Epidermal melanocyte (primary cell): ENCODE data around the gene SH3D19.
"Not testable (repeated sequence)": the region's sequence is repeated elsewhere in the genome, so short reads cannot be mapped to it uniquely, and the experiment has no call there.

Source experiments
- DNase-seq: peaks from one replicate; pipeline ENCODE4 v3.0.0; 2011; ENCODE audit warnings: low spot score; ENCODE audit not compliant: insufficient read length

SH3D19 gene

DNA sequence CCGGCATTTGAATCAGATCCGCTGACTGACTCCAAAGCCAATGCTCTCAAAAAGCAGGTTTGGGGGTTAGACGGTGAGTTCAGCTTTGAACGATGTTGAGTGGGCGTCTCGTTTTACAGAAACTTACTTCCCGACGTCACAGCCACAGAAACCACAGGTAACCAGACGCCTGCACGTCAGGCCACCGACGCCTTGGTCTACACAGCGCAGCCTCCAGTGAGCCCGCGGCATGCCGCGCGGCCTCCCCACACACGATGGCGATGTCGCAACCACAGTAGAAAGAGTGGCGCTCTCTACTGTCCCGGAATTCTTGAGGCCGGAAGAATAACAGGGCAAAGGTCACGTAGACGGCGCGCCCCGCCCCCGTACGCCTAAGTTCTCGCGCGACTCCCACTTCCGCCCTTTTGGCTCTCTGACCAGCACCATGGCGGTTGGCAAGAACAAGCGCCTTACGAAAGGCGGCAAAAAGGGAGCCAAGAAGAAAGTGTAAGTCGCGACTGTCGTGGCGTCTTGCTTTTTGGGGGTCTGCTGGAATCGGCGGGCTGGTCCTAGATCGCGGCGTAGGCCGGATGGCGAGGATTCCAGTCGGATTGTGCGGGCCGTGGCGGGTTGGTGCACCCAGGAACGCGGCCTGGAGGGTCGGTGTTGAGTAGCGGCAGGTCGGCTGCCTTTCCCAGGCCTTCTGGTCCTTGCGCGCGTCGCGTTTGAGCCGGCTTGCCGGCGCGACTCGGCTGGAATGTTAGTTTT lies 226.0 kb downstream of the SH3D19 start, which contains the start of gene RPS3A:
TSS of gene RPS3A (plus strand) at position 400 of the 747 bp plus-strand sequence. CDS start at position 425, 25 bp downstream.
- DNase-seq, result peak; percentile 71

DNA sequence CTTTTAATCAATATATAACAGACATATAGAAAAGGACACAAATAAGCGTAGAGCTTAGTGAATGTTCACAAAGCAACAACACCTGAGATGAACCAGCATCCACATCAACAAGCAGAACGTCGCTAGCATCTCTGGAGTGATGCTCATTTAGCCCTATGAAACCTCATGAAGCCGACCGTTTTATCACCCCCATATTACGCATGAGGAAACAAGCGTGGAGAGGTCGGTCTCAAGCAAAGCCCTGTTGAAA lies 226.5 kb downstream of the SH3D19 start:
- no peak for DNase-seq

DNA sequence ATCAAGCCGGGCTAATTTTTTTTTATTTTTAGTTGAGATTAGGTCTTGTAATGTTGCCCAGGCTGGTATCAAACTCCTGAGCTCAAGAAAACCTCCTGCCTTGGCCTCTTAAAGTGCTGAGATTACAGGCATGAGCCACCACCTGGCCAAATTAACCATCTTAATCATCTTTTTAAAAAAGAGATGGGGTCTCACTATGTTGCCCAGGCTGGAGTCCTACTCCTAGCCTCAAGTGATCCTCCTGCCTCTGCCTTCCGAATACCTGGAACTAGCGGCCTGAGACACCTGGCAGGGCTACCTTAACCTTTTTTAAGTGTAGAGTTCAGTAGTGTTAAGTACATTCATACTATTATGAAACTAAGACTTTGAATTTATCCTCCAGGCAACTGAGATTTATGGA lies 227.6 kb downstream of the SH3D19 start:
- DNase-seq, result no peak

DNA sequence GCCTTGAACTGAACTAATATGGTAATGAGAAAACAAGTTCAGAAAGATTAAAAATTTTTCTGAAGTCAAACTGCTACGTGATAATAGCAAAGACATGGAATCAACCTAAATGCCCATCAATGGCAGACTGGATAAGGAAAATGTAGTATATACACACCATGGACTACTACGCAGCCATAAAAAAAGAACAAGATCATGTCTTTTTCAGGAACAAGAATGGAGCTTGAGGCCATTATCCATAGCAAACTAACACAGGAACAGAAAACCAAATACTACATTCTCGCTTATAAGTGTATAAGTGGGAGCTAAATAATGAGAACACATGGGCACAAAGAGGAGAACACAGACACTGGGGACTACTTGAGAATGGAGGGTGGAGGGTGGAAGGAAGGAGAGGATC lies 230.3 kb downstream of the SH3D19 start:
- DNase-seq, result no peak

DNA sequence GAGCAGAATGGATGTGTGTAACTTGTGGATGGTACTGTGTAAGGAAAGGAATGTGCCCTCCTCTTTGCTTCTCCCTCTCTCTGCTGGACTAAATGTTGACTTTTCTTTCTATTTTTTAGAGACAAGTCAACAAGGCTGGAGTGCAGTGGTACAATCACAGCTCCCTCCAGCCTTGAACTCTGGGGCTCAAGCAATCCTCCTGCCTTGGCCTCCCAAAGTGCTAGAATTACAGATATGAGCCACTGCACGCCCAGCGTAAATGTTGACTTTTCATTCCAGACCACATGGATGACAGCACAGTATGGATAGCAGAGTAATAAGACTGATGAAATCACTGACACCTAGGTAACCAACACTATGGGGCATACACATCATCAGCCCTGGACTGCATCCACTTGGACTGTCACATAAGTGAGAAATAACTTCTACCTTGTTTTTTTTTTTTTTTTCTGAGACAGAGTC lies 231.1 kb downstream of the SH3D19 start:
- no peak for DNase-seq

DNA sequence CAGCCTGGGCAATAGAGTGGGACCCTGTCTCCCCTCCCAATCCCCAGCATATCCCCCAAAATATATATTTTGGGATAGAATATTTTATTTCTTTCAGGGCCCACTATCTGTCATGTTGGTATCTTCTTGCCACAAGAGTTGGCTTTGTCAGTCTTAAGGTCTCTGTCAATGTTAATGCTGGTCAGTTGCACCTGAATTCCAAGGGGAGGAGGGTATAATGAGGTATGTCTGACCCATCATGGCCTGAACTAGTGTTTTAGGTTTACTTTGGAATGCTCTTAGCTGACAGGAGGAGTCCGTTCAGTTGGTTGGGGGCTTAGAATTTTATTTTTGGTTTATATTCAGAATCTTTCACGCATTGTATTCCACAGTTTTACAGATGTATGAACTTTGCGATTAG lies 232.2 kb downstream of the SH3D19 start:
- DNase-seq, result no peak

- DNase-seq, result no peak
Measured at GRCh38 chr4:151092488-151092887, 232.9 kb downstream of the SH3D19 start.

DNA sequence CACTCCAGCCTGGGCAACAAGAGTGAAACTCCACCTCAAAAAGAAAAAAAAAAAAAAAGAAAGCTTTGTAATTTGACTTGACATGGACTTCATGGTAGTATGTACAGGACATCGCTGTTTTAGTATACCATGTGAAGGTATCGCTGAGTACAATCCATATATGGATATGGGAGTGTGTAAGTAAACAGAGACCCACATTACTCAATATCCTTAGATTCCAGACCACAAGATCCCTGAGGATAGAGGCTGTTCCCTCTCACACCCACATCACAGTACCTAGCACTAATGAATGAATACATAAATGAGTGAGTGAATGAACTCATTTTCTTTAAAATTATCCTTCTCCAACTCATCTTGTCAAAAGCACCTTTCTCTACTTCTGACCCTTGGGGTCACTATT lies 234.4 kb downstream of the SH3D19 start:
- no peak for DNase-seq

- no peak for DNase-seq
Measured at GRCh38 chr4:151087467-151087866, 237.9 kb downstream of the SH3D19 start.

DNA sequence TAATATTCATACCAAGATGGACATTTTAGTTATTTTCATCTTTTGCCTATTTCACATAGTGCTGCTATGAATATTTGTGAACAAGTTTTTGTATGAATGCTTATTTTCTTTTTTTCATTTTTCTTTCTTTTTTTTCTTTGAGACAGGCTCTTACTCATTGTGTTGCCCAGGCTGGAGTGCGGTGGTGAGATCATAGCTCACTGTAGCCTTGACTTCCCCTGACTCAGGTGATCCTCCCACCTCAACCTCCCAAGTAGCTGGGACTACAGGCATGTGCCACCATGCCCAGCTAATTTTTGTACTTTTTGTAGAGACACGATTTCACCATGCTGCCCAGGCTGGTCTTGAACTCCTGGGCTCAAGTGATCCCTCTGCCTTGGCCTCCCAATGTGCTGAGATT lies 247.4 kb downstream of the SH3D19 start:
- DNase-seq, result not testable (repeated sequence)

DNA sequence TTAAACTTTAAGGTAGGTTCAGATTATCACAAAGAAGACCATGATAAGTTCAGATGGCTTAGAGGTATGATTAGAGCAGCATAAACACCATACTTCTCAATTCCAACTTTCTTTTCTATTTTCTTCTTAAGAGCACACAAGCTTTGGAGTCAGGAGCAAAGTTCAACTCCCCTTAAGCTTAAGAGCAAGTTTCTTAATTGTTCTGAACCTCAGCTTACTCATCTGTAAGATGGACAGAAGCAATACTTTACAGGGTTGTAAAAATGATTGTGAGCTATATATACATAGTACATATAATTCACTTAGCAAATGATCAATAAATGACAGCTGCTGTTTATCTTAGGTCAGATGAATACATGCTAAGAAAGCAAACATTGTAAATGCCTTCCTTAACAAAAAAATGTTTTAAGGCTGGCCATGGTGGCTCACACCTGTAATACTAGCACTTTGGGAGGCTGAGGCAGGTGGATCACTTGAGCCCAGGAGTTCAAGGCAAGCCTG lies 250.9 kb downstream of the SH3D19 start:
- DNase-seq, result no peak
